OCI-LY7 (cell line): ENCODE measurements around the gene KCNMA1. TPM values are rescaled to one million over a fixed set of nuclear protein-coding genes. Genes with fewer than 3 reads are reported as not detected.

Experiments used
- BruUV-seq: library from RNA; stranded (reverse); fragments of 400-500 nt; replicated peaks from 2 replicates; lab custom pipeline; 2021; lab: Mats Ljungman, UMichigan
- CTCF ChIA-PET: fragments of 300-600 bp; sonication (Branson Sonifier 250); formaldehyde crosslinking; loops from one replicate; lab custom pipeline; 2022; ENCODE audit warnings: antibody characterized with exemption; ENCODE audit not compliant: unreplicated experiment; lab: Charles Lee
- POLR2A ChIA-PET: fragments of 300-600 bp; sonication (Branson Sonifier 250); formaldehyde crosslinking; loops from one replicate; lab custom pipeline; 2022; ENCODE audit warnings: antibody characterized with exemption; lab: Charles Lee
- DNase-seq: peaks from one replicate; pipeline ENCODE4 v3.0.0-alpha.2; 2015; ENCODE audit warnings: low spot score
- H2AFZ ChIP-seq: fragments of 200-600 bp; sonication (generic), shearing (Covaris generic); 2 replicates; pipeline ENCODE4 v1.6.1; 2014; ENCODE audit warnings: mild to moderate bottlenecking, antibody characterized with exemption, low read length, moderate library complexity
- H3K27ac ChIP-seq: fragments of 200-600 bp; sonication (generic); 2 replicates; pipeline ENCODE4 v1.5.1; 2014; ENCODE audit warnings: mixed run types, low read depth, mild to moderate bottlenecking, moderate library complexity, low read length, inconsistent platforms; ENCODE audit not compliant: poor library complexity, severe bottlenecking
- H3K36me3 ChIP-seq: fragments of 200-600 bp; sonication (generic); 2 replicates; pipeline ENCODE4 v1.6.1; 2014; ENCODE audit warnings: mild to moderate bottlenecking, antibody characterized with exemption, low read length, moderate library complexity, mixed read lengths; ENCODE audit not compliant: insufficient read depth
- H3K4me1 ChIP-seq: fragments of 200-600 bp; sonication (generic); 2 replicates; pipeline ENCODE4 v1.5.1; 2014; ENCODE audit warnings: mild to moderate bottlenecking, low read length; ENCODE audit not compliant: insufficient read depth, poor library complexity, severe bottlenecking
- H3K4me2 ChIP-seq: fragments of 200-600 bp; sonication (generic); 2 replicates; pipeline ENCODE4 v1.6.1; 2014; ENCODE audit warnings: mild to moderate bottlenecking, low read length
- H3K4me3 ChIP-seq: fragments of 200-600 bp; sonication (generic); 2 replicates; pipeline ENCODE4 v1.5.1; 2014; ENCODE audit warnings: mild to moderate bottlenecking, low read depth, low read length; ENCODE audit not compliant: poor library complexity, severe bottlenecking
- H3K79me2 ChIP-seq: fragments of 200-600 bp; sonication (generic); 2 replicates; pipeline ENCODE4 v1.6.1; 2016; ENCODE audit warnings: low read depth, mild to moderate bottlenecking, low read length, moderate library complexity, mixed read lengths; ENCODE audit not compliant: insufficient read depth
- H3K9me2 ChIP-seq: fragments of 200-600 bp; sonication (generic); 2 replicates; pipeline ENCODE4 v1.6.1; 2016; ENCODE audit warnings: mild to moderate bottlenecking, low read length, mixed read lengths; ENCODE audit not compliant: insufficient read depth
- H3K9me3 ChIP-seq: fragments of 200-600 bp; sonication (generic); 2 replicates; pipeline ENCODE4 v1.6.1; 2014; ENCODE audit warnings: mild to moderate bottlenecking, mixed run types, low read length, mixed read lengths
- H4K20me1 ChIP-seq: fragments of 200-600 bp; sonication (generic); 2 replicates; pipeline ENCODE4 v1.6.1; 2014; ENCODE audit warnings: mild to moderate bottlenecking, antibody characterized with exemption, low read length, moderate library complexity, mixed read lengths; ENCODE audit not compliant: insufficient read depth
- EZH2phosphoT487 ChIP-seq: fragments of 200-600 bp; sonication (generic); IDR thresholded peaks from 2 replicates; pipeline ENCODE4 v1.6.1; 2018; ENCODE audit warnings: low read depth, borderline replicate concordance, mild to moderate bottlenecking, mixed run types, antibody characterized with exemption, low read length, moderate library complexity, mixed read lengths
- intact Hi-C: fragments of 100-400 bp; cut with micrococcal nuclease; formaldehyde crosslinking; loops from one replicate; pipeline ENCODE4 v1.10.0; 2022; ENCODE audit not compliant: unreplicated experiment
- total RNA-seq, 2 experiments: library from RNA; depleted of rRNA in 1 of 2; stranded (reverse); fragments of >200 nt in 1 of 2; shearing (Covaris generic) in 1 of 2; gene quantifications; 2 replicates each; pipeline ENCODE4 v1.2.3, GENCODE V29; 2014 to 2022
- TF ChIP-seq, protein P1 (sequence below): fragments of 200-600 bp; sonication (generic); conservative IDR thresholded peaks from 2 replicates; pipeline ENCODE4 v1.5.1; 2014; ENCODE audit warnings: mild to moderate bottlenecking, antibody characterized with exemption, low read length, moderate library complexity, mixed read lengths

KCNMA1 gene
- total RNA-seq, 2 experiments from 2014 or later, result not detected

DNA sequence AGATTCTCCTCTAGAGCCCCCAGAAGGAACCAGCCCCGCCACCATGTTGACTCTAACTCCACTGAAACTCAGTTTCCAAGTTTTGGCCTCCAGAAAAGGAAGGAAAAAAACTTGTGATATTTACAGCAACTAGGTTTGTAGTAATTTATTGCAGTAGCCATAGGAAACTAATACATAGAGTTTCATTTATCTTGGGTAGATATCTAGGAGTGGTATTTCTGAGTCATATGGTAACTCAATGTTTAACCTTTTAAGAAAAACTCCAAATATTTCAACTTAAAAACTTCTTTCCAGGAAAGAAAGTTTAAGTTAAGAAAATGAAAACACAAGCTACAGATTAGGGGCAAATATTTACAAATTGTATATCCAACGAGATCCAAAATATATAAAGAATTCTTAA lies 576.7 kb downstream of the KCNMA1 start:
- ChIA-PET CTCF (no interaction called here), POLR2A (no interaction called here)
- BruUV-seq, result no TSS peak
- H3K79me2 ChIP-seq, result no peaks in the 10 kb centered on the region
- DNase-seq, result no peak
- no peak overlapping the region for H3K27ac ChIP-seq
- no peak overlapping the region for H3K4me2 ChIP-seq
- H3K4me3 ChIP-seq, result no peak overlapping the region
- H4K20me1 ChIP-seq, result no peaks in the 10 kb centered on the region
- no peak for TF ChIP-seq EZH2phosphoT487
- TF ChIP-seq, protein P1, sequence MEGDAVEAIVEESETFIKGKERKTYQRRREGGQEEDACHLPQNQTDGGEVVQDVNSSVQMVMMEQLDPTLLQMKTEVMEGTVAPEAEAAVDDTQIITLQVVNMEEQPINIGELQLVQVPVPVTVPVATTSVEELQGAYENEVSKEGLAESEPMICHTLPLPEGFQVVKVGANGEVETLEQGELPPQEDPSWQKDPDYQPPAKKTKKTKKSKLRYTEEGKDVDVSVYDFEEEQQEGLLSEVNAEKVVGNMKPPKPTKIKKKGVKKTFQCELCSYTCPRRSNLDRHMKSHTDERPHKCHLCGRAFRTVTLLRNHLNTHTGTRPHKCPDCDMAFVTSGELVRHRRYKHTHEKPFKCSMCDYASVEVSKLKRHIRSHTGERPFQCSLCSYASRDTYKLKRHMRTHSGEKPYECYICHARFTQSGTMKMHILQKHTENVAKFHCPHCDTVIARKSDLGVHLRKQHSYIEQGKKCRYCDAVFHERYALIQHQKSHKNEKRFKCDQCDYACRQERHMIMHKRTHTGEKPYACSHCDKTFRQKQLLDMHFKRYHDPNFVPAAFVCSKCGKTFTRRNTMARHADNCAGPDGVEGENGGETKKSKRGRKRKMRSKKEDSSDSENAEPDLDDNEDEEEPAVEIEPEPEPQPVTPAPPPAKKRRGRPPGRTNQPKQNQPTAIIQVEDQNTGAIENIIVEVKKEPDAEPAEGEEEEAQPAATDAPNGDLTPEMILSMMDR, result no peak
- intact Hi-C loops, result no loop called here
- H2AFZ ChIP-seq, result no peak overlapping the region
- H3K9me3 ChIP-seq, result no peaks in the 10 kb centered on the region
- no peaks in the 10 kb centered on the region for H3K4me1 ChIP-seq
- no peaks in the 10 kb centered on the region for H3K9me2 ChIP-seq
- H3K36me3 ChIP-seq, result no peaks in the 10 kb centered on the region

DNA sequence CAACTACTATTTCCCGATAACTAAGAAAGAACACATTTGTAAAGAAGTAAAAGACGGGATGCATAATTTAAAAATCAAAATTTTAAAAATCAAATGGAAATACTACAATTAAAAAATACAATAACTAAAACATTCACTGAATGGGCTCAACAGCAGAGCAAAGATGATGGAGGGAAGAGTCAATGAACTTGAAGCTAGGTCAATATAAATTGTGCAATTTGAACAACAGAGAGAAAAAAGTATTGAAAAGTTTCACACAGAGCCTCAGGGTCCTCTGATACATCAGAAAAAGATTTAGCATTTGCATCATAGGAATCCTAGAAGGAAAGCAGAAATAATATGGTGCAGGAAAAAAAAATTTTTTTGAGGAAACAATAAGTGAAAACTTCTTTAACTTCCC lies 581.0 kb downstream of the KCNMA1 start:
- Histone ChIP-seq H2AFZ (no peak overlapping the region), H3K4me1 (no peaks in the 10 kb centered on the region), H3K9me2 (no peaks in the 10 kb centered on the region), H3K79me2 (no peaks in the 10 kb centered on the region), H4K20me1 (no peaks in the 10 kb centered on the region), H3K36me3 (no peaks in the 10 kb centered on the region), H3K4me3 (no peak overlapping the region), H3K9me3 (no peaks in the 10 kb centered on the region), H3K4me2 (no peak overlapping the region), H3K27ac (no peak overlapping the region)
- no peak for DNase-seq
- BruUV-seq, result no TSS peak
- intact Hi-C loops, result no loop called here
- ChIA-PET POLR2A (interaction anchor here (0.6 kb wide), 1 partner anchor 65 kb away, joined by 3 read pairs; no protein-coding TSS in a partner anchor), CTCF (no interaction called here)
- TF ChIP-seq EZH2phosphoT487, result no peak
- TF ChIP-seq, protein P1, result no peak

DNA sequence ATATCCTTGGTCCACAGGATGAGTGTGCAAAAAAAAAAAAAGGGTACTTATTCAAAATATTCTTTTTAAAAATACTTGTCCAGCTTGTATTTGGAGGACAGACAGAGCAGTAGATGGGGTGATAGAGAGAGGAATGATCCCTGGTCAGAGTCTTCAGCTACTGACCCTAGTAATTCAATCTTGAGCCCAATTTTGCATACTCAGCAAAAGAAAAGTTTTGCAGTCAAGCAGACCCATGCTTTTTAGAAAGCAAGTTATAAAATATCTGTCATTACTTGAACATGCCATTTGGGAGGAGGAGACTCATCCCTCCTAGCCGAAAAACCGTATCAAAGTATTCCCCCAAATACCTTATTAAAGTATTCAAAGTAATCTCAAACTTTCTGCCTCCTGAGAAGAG lies 585.0 kb downstream of the KCNMA1 start:
- Histone ChIP-seq H3K79me2 (no peaks in the 10 kb centered on the region), H3K36me3 (no peaks in the 10 kb centered on the region), H3K9me2 (no peaks in the 10 kb centered on the region), H3K9me3 (no peaks in the 10 kb centered on the region), H2AFZ (no peak overlapping the region), H3K4me2 (no peak overlapping the region), H3K4me1 (no peaks in the 10 kb centered on the region), H3K27ac (no peak overlapping the region), H4K20me1 (no peaks in the 10 kb centered on the region), H3K4me3 (no peak overlapping the region)
- intact Hi-C loops, result no loop called here
- TF ChIP-seq, protein P1, result no peak
- no peak for TF ChIP-seq EZH2phosphoT487
- no TSS peak for BruUV-seq
- ChIA-PET POLR2A (no interaction called here), CTCF (no interaction called here)
- no peak for DNase-seq
